Measurements from ENCODE around the gene ITGA7.

GRCh38 chr12:55707841-55708694 is at the start of gene ITGA7:
- TF ChIP-seq CTCF (IDR thresholded peaks at IDR 0.05; ENCODE audit: poor library complexity, severe bottlenecking), result no peak
- TF ChIP-seq EZH2 (IDR thresholded peaks at IDR 0.05; ENCODE audit: borderline replicate concordance, insufficient read depth, low read length, poor library complexity, severe bottlenecking), result no peak
- TF ChIP-seq TAF1 (IDR thresholded peaks at IDR 0.05; ENCODE audit: low read depth), result no peak
- no peak for TF ChIP-seq RAD21 (conservative IDR thresholded peaks at IDR 0.05)
- no peak for TF ChIP-seq EP300 (conservative IDR thresholded peaks at IDR 0.05; ENCODE audit: poor library complexity, severe bottlenecking)
- no peak for TF ChIP-seq SMC3 (conservative IDR thresholded peaks at IDR 0.05; ENCODE audit: poor library complexity)
- TF ChIP-seq POLR2AphosphoS5 (IDR thresholded peaks at IDR 0.05), result peak; percentile 22
- TF ChIP-seq, protein P1, sequence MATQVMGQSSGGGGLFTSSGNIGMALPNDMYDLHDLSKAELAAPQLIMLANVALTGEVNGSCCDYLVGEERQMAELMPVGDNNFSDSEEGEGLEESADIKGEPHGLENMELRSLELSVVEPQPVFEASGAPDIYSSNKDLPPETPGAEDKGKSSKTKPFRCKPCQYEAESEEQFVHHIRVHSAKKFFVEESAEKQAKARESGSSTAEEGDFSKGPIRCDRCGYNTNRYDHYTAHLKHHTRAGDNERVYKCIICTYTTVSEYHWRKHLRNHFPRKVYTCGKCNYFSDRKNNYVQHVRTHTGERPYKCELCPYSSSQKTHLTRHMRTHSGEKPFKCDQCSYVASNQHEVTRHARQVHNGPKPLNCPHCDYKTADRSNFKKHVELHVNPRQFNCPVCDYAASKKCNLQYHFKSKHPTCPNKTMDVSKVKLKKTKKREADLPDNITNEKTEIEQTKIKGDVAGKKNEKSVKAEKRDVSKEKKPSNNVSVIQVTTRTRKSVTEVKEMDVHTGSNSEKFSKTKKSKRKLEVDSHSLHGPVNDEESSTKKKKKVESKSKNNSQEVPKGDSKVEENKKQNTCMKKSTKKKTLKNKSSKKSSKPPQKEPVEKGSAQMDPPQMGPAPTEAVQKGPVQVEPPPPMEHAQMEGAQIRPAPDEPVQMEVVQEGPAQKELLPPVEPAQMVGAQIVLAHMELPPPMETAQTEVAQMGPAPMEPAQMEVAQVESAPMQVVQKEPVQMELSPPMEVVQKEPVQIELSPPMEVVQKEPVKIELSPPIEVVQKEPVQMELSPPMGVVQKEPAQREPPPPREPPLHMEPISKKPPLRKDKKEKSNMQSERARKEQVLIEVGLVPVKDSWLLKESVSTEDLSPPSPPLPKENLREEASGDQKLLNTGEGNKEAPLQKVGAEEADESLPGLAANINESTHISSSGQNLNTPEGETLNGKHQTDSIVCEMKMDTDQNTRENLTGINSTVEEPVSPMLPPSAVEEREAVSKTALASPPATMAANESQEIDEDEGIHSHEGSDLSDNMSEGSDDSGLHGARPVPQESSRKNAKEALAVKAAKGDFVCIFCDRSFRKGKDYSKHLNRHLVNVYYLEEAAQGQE (IDR thresholded peaks at IDR 0.05; ENCODE audit: borderline replicate concordance), result no peak
- no peak for TF ChIP-seq MXI1 (conservative IDR thresholded peaks at IDR 0.05; ENCODE audit: poor library complexity, severe bottlenecking)

All from neural cell (in vitro differentiated cells).